GM18909 (cell line): Measurements from ENCODE around the gene TFEB.

Experiments
- ATAC-seq: cut with Tn5 transposase; IDR thresholded peaks from one replicate; pipeline ENCODE4 v1.9.1; 2021; ENCODE audit warnings: mild to moderate bottlenecking; ENCODE audit not compliant: unreplicated experiment, poor library complexity

Gene TFEB

DNA sequence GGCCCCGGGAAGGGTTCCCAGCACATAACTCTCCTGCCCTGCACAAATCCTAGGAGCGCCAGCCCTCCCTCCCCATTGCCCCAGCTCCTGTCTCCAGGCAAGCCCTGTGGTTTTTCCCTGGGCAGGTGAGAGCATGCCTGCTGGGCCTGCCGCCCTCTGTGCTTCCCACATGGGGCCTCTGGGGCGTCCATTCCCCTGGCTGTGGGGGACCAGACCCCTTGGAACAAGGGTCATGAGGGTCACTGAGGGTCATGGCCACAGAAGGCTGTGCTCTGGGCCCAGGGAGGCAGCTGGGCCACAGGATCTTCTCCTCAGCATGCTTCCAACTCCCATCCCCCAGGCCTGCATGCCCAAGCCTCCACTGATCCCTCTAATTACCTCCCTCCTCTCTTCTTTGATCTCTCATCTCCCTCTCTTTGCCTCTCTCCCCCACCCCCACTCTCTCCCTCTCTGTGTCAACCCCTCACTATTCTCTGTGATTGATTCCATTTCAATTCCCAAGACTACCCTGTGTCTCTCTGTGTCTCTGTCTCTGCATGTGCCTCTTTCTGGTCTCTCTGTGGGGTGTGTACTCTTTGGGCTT is 91.0 kb downstream of the TFEB start:
- no peak for ATAC-seq

GRCh38 chr6:41643899-41644269 is 91.5 kb downstream of the TFEB start:
- ATAC-seq = no peak

GRCh38 chr6:41642960-41643898 is 92.2 kb downstream of the TFEB start:
- no peak for ATAC-seq

GRCh38 chr6:41642090-41642959 is 93.1 kb downstream of the TFEB start:
- no peak for ATAC-seq

- no peak for ATAC-seq
Measured at GRCh38 chr6:41641352-41641925, 94.0 kb downstream of the TFEB start.

DNA sequence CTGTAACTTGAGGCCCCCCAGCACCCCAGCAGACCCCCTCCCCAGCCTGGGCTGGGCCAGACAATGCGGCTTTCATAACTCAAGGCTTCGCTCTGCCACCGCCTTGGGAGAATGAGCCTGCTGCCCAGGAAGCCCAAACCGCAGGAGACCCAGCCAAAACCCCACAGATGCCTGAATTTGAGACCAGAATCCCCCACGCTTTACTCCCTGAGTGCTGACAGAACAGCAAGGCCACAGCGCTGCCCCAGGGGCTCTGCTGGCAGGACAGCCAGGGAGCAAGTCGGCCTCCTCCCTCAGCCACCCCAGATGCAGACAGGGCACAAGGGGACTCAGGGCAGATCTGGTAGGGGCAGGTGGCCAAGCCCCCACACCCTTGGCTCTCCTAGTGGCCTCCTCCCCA is 95.0 kb downstream of the TFEB start:
- ATAC-seq = no peak

GRCh38 chr6:41639809-41640371 is 95.5 kb downstream of the TFEB start:
- no peak for ATAC-seq

GRCh38 chr6:41638935-41639808 is 96.2 kb downstream of the TFEB start:
- no peak for ATAC-seq

DNA sequence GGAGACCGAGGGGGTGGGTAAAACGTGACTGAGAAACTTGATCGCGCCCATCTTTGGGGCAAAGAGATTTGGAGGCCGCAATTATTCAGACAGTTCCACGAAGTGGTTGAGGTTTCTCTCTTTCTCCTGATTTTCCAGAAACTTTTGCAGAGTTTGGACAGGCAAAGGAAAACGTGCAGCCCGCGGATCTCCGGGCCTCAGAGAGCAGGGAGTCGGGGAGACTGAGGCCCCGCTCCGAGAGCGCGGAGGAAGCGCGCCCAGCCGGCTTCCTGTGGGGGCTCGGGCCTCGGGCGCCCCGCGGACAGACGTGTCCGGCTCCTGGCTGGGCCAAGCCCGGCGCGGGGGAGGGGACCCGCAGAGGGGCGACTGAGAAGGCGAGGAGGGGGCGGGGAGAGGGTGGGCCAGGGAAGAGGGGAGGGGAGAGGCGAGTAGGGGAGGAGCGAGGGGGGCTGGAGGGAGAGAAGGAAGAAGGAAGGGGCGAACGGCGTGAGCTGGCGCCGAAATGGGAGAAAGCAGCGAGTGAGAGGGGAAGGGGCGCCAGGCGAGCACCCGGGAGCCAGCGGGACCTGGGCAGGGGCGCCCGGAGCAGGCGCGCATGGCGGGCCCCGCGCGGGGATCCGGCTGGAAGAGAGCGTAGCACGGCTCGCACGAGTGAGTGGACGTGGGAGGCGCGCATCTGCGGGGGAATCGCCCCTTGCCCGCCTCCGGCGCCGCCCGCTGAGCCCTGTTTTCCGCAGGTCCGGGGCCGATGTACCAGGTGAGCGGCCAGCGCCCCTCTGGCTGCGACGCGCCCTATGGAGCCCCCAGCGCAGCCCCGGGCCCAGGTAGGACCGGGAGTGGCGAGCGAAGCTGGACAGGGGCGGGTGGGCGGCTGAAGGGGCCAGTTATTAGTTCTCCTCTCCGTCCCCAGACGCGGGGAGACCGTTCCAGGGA is 97.1 kb downstream of the TFEB start, which contains the start of gene MDFI:
Gene MDFI, plus strand, starts transcription at position 467 of the 933 bp plus-strand sequence. Its CDS starts 282 bp downstream, at position 749.
- ATAC-seq = no peak

- no peak for ATAC-seq
Measured at GRCh38 chr6:41637194-41638001, 98.0 kb downstream of the TFEB start.

GRCh38 chr6:41636833-41637193 is 98.6 kb downstream of the TFEB start:
- no peak for ATAC-seq

DNA sequence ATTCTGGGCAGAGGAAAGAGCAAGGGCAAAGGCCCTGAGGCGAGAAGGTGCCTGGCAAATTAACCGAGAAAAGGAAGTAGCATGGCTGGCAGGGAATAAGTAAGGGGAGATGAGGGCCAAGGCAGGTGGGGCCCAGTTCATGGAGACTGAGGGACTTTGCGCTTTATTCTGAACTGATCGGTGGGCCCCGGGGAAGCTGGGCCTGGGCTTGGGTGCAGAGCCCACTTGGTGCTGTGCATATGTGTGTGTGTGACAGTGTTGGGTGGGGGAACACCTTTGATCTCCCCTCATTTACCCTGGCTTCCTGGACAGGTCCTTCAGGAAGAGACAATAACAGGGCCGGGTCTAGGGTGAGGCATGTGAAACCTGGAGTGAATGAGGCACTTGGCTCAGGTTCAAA is 100.0 kb downstream of the TFEB start:
- ATAC-seq = no peak

GRCh38 chr6:41634657-41635056 is 100.8 kb downstream of the TFEB start:
- no peak for ATAC-seq
